Glomerular endothelial cell (primary cell): ENCODE results near the gene ELOVL1. TPM values are rescaled to one million over a fixed set of nuclear protein-coding genes. Genes with fewer than 3 reads are reported as not detected.

Source experiments
- DNase-seq: peaks from one replicate; pipeline ENCODE4 v3.0.0-alpha.2; 2011; ENCODE audit warnings: low read depth, low spot score; ENCODE audit errors: extremely low read depth
- total RNA-seq: library from RNA; depleted of rRNA; stranded (reverse); fragments of >200 nt; gene quantifications from 2 replicates; pipeline ENCODE4 v1.2.3, GENCODE V29; 2015

The ELOVL1 gene
- total RNA-seq, 1 donor from 2014 or later, result 89.4 TPM

DNA sequence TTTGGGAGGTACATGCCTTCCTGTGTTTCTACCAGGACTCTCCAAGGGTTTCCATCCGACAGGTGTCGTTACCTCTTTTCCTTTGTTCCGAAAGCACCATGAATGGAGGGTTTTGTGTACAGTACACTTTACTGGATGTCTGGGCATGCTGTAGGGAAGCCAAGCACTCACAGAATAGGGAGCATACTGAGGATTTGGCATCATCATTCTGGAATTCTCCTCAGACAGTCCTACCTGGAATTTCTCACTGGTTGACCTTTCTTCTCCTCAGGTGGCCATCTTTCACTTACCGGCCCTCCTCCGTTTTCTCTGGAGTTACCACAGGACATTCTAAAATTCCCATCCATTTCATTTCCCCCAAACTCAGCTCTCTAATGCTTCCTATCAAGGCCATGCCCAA is 36.1 kb downstream of the ELOVL1 start:
- no peak for DNase-seq

DNA sequence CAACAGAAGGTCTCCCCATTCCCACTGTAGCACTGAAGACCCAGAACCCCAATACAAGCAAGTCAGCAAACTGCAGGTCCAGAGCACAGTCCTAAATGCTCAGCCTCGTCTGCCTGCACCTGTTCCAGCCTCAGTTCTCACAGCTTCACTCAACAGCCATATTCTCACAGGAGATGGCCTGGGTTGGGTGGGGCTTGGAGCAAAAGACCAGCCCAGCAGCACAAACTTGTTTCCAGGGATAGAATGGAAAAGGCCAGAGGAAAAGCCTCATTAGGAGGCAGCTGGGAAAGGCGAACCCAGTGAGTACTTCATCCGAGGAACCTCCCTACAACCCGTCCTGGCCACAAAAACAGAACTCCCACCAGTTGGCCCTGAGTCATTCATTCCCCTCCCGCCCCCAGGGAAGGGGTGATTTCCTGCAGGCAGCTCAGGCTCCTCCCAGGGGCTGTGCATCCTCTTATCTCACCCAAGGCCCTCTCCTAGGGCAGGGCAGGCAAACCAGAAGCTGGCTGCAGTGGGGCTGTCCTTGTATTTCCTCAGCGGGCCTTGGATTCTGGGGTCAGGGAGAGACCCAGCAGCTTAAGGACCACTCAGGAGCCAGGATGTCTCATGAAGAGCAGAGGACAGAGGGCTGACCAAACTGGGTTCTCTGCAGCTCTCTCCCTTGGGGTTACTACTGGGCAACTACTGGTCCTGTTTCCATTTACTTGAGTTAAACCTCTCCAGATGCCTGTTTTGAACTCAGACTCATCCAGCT is 37.6 kb downstream of the ELOVL1 start:
- no peak for DNase-seq

DNA sequence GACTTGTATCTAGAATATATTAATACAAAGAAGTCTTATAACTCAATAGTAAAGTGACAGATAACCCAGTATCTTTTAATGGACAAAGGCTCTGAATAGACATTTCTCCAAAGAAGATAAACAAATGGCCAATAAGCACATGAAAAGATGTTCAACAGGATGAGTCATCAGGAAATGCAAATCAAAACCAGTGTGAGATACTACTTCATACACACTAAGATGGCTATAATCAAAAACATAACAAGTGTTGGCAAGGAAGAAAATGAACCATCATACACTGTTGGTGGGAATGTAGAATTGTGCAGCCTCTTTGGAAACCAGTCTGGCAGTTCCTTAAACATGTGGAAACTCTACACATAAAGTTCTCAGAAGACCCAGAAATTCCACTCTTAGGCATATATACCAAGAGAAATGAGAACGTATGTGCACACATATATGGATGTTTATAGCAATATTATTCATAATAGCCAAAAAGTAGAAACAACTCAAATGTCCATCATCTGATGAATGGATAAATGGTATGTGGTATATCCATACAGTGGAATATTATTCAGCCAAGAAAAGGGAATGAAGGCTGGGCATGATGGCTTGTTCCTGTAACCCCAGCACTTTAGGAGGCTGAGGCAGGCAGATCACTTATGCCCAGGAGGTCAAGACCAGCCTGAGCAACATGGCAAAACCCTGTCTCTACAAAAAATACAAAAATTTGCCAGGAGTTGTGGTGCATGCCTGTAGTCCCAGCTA is 40.1 kb downstream of the ELOVL1 start:
- no peak for DNase-seq

DNA sequence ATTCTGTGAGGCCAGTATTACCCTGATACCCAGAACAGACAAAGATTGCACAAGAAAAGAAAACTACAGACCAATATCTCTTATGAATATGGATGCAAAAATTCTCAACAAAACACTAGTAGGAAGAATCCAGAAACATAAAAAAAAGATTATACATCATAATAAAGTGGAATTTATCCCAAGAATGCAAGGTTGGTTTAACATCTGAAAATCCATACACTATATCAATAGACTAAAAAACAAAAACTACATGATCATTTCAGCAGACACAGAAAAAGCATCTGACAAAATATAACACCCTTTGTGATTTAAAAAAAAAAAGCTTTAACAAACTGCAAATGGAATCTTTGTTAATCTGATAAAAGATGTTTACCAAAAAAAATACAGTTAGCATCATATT is 42.4 kb downstream of the ELOVL1 start:
- DNase-seq, result no peak

DNA sequence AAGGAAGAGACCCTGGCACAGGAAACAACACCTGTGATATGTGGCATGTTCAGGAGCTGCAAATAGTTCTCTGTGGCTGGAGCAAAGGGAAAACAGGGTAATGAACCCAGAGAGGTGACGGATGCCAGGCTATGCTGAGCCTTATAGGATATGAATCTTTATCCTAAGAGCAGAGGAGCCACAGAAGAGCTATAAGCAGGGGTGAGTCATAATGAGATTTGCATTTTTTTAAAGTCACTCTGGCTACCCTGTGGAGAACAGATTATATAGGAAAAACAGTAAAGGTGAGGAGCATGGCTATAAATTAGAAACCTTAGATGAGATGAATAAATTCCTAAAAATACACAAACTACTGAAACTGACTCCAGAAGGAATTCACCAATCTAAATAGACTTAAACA is 43.0 kb downstream of the ELOVL1 start:
- DNase-seq, result no peak

DNA sequence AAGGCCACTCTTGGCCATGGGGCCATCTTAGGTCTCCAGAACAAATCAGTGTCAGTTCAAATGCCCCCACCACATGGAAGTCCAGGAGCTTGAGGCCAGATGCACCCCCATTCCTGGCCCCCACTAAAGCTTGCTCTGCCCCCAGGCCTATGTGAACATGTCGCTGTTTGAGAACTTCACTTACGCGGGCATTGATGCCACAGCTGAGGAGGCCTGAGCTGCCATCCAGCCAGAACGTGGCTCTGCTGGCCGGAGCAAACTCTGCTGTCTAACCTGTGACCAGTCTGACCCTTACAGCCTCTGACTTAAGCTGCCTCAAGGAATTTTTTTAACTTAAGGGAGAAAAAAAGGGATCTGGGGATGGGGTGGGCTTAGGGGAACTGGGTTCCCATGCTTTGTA is 45.3 kb downstream of the ELOVL1 start:
- no peak for DNase-seq

DNA sequence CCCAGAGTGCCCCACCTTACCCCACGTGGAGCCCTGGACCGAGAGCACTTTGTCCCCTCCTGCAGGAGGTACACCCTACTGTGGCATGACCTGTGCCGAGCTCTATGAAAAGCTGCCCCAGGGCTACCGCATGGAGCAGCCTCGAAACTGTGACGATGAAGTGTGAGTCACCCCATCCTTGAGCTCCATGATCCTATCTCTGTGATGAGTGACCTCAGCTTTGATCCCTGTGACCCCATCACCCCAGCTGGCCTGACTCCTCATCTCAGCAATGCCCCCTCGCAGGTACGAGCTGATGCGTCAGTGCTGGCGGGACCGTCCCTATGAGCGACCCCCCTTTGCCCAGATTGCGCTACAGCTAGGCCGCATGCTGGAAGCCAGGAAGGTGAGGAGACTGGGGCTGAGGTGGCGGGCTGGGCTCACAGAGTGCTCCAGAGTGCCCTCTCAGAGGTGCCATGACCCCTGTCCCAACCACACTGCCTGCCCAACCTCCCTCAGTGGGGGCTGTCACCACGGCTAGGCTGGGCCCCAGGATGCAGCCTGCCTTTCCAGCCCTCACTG is 46.4 kb downstream of the ELOVL1 start:
- no peak for DNase-seq

DNA sequence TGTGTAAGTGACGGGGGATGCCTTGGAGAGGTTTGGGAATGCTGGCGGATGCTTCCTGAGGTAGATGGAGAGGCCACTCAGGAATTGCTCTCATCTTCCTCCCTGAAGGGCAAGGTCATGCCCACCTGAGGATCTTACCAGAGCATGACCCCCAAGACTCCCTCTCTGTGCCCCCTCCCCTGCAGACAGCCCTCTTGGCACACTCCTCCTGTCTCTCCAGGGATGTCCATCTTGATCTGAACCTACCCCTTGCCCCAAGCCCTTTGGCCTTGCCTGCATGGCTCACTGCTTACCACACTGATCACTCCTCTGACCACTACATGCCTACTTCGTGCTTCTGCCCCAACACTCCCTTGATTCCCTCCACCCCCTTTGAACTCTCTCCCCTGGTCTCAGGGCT is 48.0 kb downstream of the ELOVL1 start:
- no peak for DNase-seq

DNA sequence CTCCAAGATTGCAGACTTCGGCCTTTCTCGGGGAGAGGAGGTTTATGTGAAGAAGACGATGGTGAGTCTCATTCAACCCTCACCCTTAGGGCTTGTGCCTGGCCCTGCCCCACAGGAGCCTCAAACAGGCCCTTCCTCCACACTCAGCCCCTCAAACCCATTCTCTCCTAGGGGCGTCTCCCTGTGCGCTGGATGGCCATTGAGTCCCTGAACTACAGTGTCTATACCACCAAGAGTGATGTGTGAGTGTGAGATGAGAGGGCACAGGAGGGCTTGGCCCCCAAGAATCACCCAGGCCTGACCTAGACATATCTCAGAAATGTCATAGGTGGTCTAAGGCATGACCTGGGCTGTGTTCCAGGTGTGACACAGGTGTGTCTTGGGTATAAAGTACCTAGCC is 48.5 kb downstream of the ELOVL1 start:
- no peak for DNase-seq

DNA sequence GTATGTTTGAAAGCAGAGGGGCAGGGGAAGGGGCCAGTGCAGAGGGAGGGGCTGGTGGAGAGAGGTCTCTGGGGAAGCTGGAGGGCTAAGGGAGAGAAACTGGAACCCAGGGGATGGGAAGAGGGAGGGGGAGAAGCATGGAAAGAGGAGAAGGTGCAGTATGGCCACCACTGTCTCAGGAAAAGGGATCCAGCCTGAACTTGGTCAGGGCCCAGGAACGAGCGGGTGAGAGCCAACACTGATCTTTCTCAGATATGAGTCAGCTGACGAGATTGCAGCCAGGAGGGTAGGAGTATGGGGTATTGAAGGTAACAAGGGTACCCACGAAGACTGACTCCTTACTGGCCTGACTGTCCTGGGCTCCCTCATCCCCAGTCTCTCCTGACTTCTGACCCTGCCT is 49.0 kb downstream of the ELOVL1 start:
- DNase-seq, result no peak

DNA sequence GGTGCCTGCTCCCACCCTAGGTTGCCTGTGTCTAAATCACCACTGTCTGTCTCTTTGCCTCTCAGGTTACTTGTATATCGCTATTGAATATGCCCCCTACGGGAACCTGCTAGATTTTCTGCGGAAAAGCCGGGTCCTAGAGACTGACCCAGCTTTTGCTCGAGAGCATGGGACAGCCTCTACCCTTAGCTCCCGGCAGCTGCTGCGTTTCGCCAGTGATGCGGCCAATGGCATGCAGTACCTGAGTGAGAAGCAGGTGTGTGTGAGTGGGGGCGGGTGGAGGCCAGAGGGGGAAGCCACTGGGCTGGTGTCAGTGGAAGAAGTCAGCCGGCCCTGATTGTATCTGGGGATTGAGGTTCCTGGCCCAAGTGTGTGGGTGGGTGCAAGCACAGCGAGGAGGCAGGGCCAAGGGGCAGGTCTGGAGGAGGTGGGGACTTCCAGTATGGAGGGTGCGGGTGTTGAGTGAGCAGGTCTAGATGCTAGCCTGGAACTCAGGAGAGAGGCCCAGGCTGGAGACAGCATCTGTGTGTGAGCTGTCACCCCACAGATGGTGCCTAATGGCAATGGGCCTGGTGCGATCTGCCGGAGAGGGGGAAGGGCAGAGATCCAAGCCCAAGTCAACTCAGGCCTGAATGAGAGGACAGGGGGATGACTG is 49.9 kb downstream of the ELOVL1 start:
- no peak for DNase-seq

DNA sequence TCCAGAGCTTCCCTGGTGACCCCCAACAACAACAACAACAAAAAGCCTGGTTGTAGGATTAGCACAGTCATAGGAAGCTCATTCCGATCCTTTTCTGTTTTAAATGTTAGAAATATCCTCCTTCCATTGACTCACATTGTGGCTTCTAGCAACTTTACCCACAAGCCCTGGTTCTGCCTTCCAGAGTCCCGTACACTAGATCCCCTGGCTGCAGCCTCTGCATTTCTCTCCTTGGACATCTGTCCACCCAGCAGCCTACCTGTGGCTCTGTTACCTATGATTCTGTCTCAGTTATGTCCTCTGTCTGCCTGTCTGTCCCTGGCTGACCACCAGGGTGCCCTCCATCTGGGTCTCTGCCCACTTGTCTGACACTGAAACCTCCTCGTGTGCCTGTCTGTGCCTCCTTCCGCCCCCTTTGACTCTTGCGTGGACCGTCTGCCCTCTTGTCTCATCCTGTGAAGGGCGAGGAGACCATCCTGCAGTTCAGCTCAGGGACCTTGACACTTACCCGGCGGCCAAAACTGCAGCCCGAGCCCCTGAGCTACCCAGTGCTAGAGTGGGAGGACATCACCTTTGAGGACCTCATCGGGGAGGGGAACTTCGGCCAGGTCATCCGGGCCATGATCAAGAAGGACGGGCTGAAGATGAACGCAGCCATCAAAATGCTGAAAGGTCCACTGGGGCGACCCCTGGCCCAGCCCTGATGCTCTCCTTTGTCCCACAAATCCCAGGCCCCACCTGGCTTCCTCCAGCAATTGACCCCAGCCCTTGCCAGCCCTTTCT is 50.9 kb downstream of the ELOVL1 start:
- no peak for DNase-seq

DNA sequence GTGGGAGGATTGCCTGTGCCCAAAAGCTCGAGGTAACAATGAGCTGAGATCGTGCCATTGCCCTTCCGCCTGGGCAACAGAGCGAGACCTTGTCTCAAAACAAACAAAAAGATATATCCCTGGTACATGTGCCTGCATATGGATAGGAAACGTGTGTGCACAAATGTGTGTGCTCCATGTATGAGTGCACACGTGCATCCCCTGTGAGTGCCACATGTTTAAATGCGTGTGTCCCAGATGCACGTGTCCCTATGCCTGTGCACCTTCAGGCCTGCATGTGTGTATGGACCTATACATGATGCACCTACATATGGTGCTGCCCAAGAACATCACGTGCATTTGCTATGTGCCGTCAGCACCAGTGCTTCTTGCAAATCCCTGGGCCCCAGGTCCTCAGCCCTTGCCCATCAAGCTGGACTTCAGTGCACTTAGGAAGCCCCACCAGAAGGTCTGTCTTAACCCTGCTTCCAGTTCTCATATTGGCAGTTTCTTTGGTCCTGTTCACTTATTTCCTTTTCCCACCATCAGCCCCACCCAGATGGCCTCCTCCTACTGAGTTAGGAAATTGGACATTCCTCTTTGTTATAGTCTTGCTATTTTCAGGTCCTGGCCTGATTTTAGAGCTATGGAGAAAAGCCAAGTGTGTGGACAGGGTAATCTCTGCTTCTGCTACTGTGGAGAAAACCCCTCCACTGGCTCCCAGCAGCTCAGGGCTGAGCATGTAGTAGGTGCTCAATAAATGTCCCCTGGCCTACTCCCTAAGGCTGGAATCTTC is 51.7 kb downstream of the ELOVL1 start:
- no peak for DNase-seq

DNA sequence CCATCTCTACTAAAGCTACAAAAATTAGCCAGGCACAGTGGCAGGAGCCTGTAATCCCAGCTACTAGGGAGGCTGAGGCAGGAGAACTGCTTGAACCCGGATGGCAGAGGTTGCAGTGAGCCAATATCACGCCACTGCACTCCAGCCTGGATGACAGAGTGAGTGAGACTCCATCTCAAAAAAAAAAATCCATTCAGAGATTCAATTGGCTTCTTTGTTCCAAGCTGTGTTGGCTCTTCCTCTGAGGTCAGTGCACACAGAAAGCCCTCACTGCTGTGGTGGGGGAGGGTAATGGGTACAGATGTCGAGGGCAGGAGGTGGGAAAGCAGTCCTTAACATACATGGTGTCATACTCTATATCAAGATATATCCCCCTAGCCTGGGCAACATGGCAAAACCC is 52.3 kb downstream of the ELOVL1 start:
- no peak for DNase-seq

DNA sequence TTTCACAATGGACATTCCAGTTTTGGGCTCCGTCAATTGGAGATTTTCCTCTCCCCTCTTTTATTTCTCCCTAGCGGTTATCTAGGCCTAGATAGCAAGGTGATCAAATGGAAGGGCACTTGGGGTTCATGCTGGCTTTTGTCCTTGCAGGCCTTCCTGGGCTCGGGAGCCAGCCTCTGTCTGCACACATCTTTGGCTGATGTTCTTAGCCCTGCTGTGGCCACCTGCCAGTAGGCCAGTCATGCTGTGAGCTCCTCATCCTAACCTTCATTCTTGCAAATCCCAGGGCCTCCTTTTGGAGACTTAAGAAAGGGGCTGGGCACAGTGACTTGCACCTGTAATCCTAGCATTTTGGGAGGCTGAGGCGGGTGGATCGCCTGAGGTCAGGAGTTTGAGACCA is 53.6 kb downstream of the ELOVL1 start:
- no peak for DNase-seq

DNA sequence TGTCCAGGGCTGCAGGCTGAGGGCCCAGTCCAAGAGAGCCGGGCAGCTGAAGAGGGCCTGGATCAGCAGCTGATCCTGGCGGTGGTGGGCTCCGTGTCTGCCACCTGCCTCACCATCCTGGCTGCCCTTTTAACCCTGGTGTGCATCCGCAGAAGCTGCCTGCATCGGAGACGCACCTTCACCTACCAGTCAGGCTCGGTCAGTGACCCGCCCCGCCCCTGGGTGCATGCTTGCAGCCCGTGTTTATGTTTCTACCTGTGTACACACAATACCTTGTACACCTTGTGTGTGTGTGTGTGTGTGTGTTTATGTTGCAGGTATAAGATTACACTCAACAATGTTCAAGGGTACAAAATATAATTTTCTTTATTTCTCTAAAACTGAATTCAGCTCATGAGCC is 54.0 kb downstream of the ELOVL1 start:
- no peak for DNase-seq
